ENCODE data around the gene FAM228A.

DNA sequence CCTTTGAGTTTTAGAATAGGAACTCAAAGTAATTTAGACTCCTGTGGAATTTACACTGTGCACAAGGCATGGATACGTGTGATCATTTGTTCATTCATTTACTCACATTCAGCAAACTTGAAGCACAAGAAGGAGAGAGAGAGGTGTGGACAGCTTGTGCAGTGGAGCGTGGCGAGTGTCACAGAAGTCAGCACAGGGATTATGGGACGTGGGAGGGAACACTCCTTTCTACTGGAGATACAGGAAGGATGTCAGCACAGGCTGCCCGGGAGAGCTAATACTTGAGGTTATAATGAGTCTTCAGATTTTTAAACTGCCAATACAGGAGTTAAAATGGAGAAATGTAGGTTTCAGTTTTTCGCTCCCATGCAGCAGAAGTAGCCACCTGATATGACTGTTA is 7.0 kb downstream of the FAM228A start:
- TF ChIP-seq TEAD4 (IDR thresholded peaks at IDR 0.05): no peak
- no peak for TF ChIP-seq RAD21 (IDR thresholded peaks at IDR 0.05; ENCODE audit: low read depth)
- no peak for TF ChIP-seq EP300 (IDR thresholded peaks at IDR 0.05; ENCODE audit: borderline replicate concordance)
- TF ChIP-seq TCF12 (IDR thresholded peaks at IDR 0.05; ENCODE audit: low read depth): no peak
- no peak for TF ChIP-seq YY1 (IDR thresholded peaks at IDR 0.05; ENCODE audit: low read depth)
- TF ChIP-seq NFIC (IDR thresholded peaks at IDR 0.05): no peak
- no peak for TF ChIP-seq CREB1 (IDR thresholded peaks at IDR 0.05; ENCODE audit: low read depth)
- no peak for TF ChIP-seq TAF1 (IDR thresholded peaks at IDR 0.05; ENCODE audit: low read depth)
- no peak for TF ChIP-seq REST (IDR thresholded peaks at IDR 0.05; ENCODE audit: low read depth)
- no peak for TF ChIP-seq USF1 (IDR thresholded peaks at IDR 0.05)
- no peak for TF ChIP-seq EGR1 (IDR thresholded peaks at IDR 0.05)
- no peak for TF ChIP-seq CEBPB (IDR thresholded peaks at IDR 0.05)

All from Ishikawa (cell line).